B cell (primary cell): ENCODE data around the gene TATDN2. TPM values are rescaled to one million over a fixed set of nuclear protein-coding genes. Genes with fewer than 3 reads are reported as not detected.

ENCODE experiments used
- ATAC-seq: fragments of 200-7000 bp; cut with Tn5 transposase; one replicate; pipeline ENCODE4 v1.10.0; 2021; ENCODE audit warnings: low read depth, mild to moderate bottlenecking, moderate number of reproducible peaks, moderate library complexity
- CTCF ChIA-PET: fragments of 350-600 bp; sonication (Branson Sonifier 250); formaldehyde crosslinking; loops from one replicate; lab custom pipeline; 2021; ENCODE audit warnings: antibody characterized with exemption, inconsistent platforms; lab: Charles Lee
- POLR2A ChIA-PET: fragments of 350-600 bp; sonication (Branson Sonifier 250); formaldehyde crosslinking; loops from one replicate; lab custom pipeline; 2021; ENCODE audit warnings: antibody characterized with exemption; lab: Charles Lee
- DNase-seq: peaks from one replicate; pipeline ENCODE4 v3.0.0; 2013
- H2AFZ ChIP-seq: 2 replicates; pipeline ENCODE4 v1.6.1; 2012; ENCODE audit warnings: mild to moderate bottlenecking, low read depth, low read length; ENCODE audit not compliant: insufficient read depth, poor library complexity, severe bottlenecking
- H3K27ac ChIP-seq, 2 donors: 1 replicate in 1 of 2; 2 replicates in 1 of 2; pipeline ENCODE4 v1.5.1; 2012 to 2013; ENCODE audit warnings: low read length in 2 of 2, mild to moderate bottlenecking in 2 of 2, moderate library complexity in 1 of 2
- H3K27me3 ChIP-seq, 4 experiments: fragments of 200-600 bp in 1 of 4; sonication (generic) in 1 of 4; replicated peaks in 1 of 4; 1 replicate in 2 of 4; 2 replicates in 2 of 4; pipeline versions ENCODE4 v1.6.1 to v1.7.0; 2013 to 2016; ENCODE audit warnings: low read length in 3 of 4, mild to moderate bottlenecking in 2 of 4, mixed read lengths in 1 of 4, moderate library complexity in 1 of 4; ENCODE audit not compliant: insufficient read depth in 4 of 4, control insufficient read depth in 3 of 4; ENCODE audit errors: control extremely low read depth in 1 of 4
- H3K36me3 ChIP-seq, 2 experiments: replicated peaks in 1 of 2; 1 replicate in 1 of 2; 2 replicates in 1 of 2; pipeline versions ENCODE4 v1.6.1 to v1.7.1; 2013; ENCODE audit warnings: low read length in 1 of 2; ENCODE audit not compliant: insufficient read depth in 2 of 2, control insufficient read depth in 1 of 2; ENCODE audit errors: control extremely low read depth in 1 of 2, extremely low read depth in 1 of 2
- H3K4me1 ChIP-seq, 2 donors: fragments of 200-600 bp in 1 of 2; sonication (generic) in 1 of 2; 1 replicate in 1 of 2; 2 replicates in 1 of 2; pipeline versions ENCODE4 v1.5.1 to v1.6.1; 2013 to 2017; ENCODE audit warnings: low read length in 2 of 2; ENCODE audit not compliant: control insufficient read depth in 2 of 2, insufficient read depth in 2 of 2
- H3K4me2 ChIP-seq: replicated peaks from 2 replicates; pipeline ENCODE3; 2012; ENCODE audit warnings: mild to moderate bottlenecking, low read depth, low read length; ENCODE audit not compliant: poor library complexity, severe bottlenecking
- H3K4me3 ChIP-seq, 5 experiments: fragments of 200-600 bp in 1 of 5; sonication (generic) in 1 of 5; 1 replicate in 3 of 5; 2 replicates in 2 of 5; pipeline versions ENCODE4 v1.5.1 to v1.7.0; 2011 to 2016; ENCODE audit warnings: low read length in 4 of 5, mild to moderate bottlenecking in 4 of 5, low read depth in 2 of 5, control low read depth in 1 of 5, moderate library complexity in 1 of 5; ENCODE audit not compliant: insufficient read depth in 1 of 5; ENCODE audit errors: control extremely low read depth in 1 of 5, extremely low read depth in 1 of 5
- H3K79me2 ChIP-seq: fragments of 200-600 bp; sonication (generic); one replicate; pipeline ENCODE4 v1.6.0; 2016; ENCODE audit warnings: low read length; ENCODE audit not compliant: control insufficient read depth, insufficient read depth
- H3K9ac ChIP-seq: fragments of 200-600 bp; sonication (generic); 2 replicates; pipeline ENCODE4 v1.6.1; 2017; ENCODE audit warnings: mild to moderate bottlenecking, low read length, moderate library complexity
- H3K9me3 ChIP-seq, 3 donors: one replicate each; pipeline versions ENCODE4 v1.6.1 to v1.7.1; 2013; ENCODE audit warnings: low read length in 2 of 3; ENCODE audit not compliant: control insufficient read depth in 2 of 3, insufficient read depth in 1 of 3; ENCODE audit errors: control extremely low read depth in 1 of 3
- H4K20me1 ChIP-seq: 2 replicates; pipeline ENCODE4 v1.6.0; 2012; ENCODE audit warnings: mild to moderate bottlenecking, low read length; ENCODE audit not compliant: insufficient read depth, control insufficient read depth, poor library complexity, severe bottlenecking
- H3K27ac Mint-ChIP-seq: one replicate; pipeline ENCODE4 v1.8.0; 2021; ENCODE audit warnings: mixed read lengths
- H3K27me3 Mint-ChIP-seq: one replicate; pipeline ENCODE4 v1.8.0; 2021; ENCODE audit warnings: mixed read lengths
- H3K4me1 Mint-ChIP-seq: one replicate; pipeline ENCODE4 v1.8.0; 2021; ENCODE audit warnings: mixed read lengths
- H3K4me3 Mint-ChIP-seq: one replicate; pipeline ENCODE4 v1.8.0; 2021; ENCODE audit warnings: mixed read lengths
- H3K9me3 Mint-ChIP-seq: one replicate; pipeline ENCODE4 v1.8.0; 2022; ENCODE audit warnings: mixed read lengths; ENCODE audit not compliant: insufficient read depth
- CTCF ChIP-seq: fragments of 200-600 bp; IDR thresholded peaks from one replicate; pipeline ENCODE4 v1.8.0; 2022; ENCODE audit warnings: antibody characterized with exemption, mild to moderate bottlenecking
- EZH2 ChIP-seq: IDR thresholded peaks from 2 replicates; pipeline ENCODE4 v1.6.1; 2012; ENCODE audit warnings: borderline replicate concordance, low read depth, mild to moderate bottlenecking, moderate library complexity, low read length; ENCODE audit not compliant: insufficient read depth, poor library complexity, severe bottlenecking
- WGBS: methylation state at CpG from one replicate; pipeline ENCODE4 v1.1.5; 2013; ENCODE audit warnings: missing lambda C conversion rate; ENCODE audit not compliant: insufficient coverage; 5-methylcytosine and 5-hydroxymethylcytosine counted together
- intact Hi-C: fragments of 100-400 bp; cut with micrococcal nuclease; formaldehyde crosslinking; loops from one replicate; pipeline ENCODE4 v1.10.0; 2022
- polyA plus RNA-seq: library from polyadenylated mRNA; depleted of rRNA; stranded (reverse); fragments of >200 nt; gene quantifications from 2 replicates; pipeline ENCODE4 v1.2.3, GENCODE V29; 2012
- total RNA-seq, 2 donors: library from RNA; stranded (reverse); fragments of 120-200 nt in 1 of 2; gene quantifications; 1 replicate in 1 of 2; 2 replicates in 1 of 2; pipeline versions ENCODE4 v1.2.3 to v1.2.4, GENCODE V29; 2013 to 2022

TATDN2 gene
- total and polyA plus RNA-seq, 2 donors (not counting 1 experiment from before 2014, with no cell fraction given): 24.7 to 62.9 TPM

- ATAC-seq (no peak), DNase-seq (no peak)
- H3K27ac ChIP-seq: no peak overlapping the region
- WGBS: no CpG with 5 or more reads among the region's 3 CpGs
- H4K20me1 ChIP-seq: peaks cover 2% of the 10 kb centered on the region
- TF ChIP-seq EZH2 (no peak), CTCF (no peak)
- Mint-ChIP-seq H3K9me3 (peaks cover 9% of the 10 kb centered on the region), H3K27me3 (no peaks in the 10 kb centered on the region), H3K4me1 (peaks cover 19% of the 10 kb centered on the region), H3K4me3 (no peak overlapping the region), H3K27ac (no peak overlapping the region)
- H3K79me2 ChIP-seq: peaks cover 20% of the 10 kb centered on the region
- ChIA-PET POLR2A (no interaction called here), CTCF (no interaction called here)
- H3K4me3 ChIP-seq: no peak overlapping the region
- no peak overlapping the region for H3K4me2 ChIP-seq
- intact Hi-C loops: no loop called here
- H3K27me3 ChIP-seq: no peaks in the 10 kb centered on the region
- peaks cover 5 to 17% (median 15%) of the 10 kb centered on the region in 3 donors for H3K9me3 ChIP-seq
- H3K36me3 ChIP-seq: peaks cover 3 to 17% of the 10 kb centered on the region in 2 experiments
- H3K9ac ChIP-seq: no peak overlapping the region
- H2AFZ ChIP-seq: no peak overlapping the region
- H3K4me1 ChIP-seq: peaks cover 5 to 18% of the 10 kb centered on the region in 2 donors
Measured at GRCh38 chr3:10244009-10244408, 4.2 kb upstream of the TATDN2 start.

GRCh38 chr3:10245081-10245712, 3.1 kb upstream of the TATDN2 start:
- H3K9me3 Mint-ChIP-seq: peaks cover 9% of the 10 kb centered on the region
- no peak overlapping the region for H3K4me3 Mint-ChIP-seq
- Histone ChIP-seq H3K4me1 (peaks cover 14 to 29% of the 10 kb centered on the region in 2 donors), H3K27me3 (no peaks in the 10 kb centered on the region), H3K4me3 (no peak overlapping the region), H3K9ac (no peak overlapping the region), H3K4me2 (no peak overlapping the region), H2AFZ (no peak overlapping the region), H3K79me2 (peaks cover 32% of the 10 kb centered on the region), H3K27ac (no peak overlapping the region), H3K36me3 (peaks cover 3 to 15% of the 10 kb centered on the region in 2 experiments), H3K9me3 (peaks cover 5 to 17% (median 15%) of the 10 kb centered on the region in 3 donors), H4K20me1 (peaks cover 14% of the 10 kb centered on the region)
- no peaks in the 10 kb centered on the region for H3K27me3 Mint-ChIP-seq
- no peak for TF ChIP-seq EZH2
- no peak for TF ChIP-seq CTCF
- peaks cover 29% of the 10 kb centered on the region for H3K4me1 Mint-ChIP-seq
- 94% methylated on average over 6 of the region's 6 CpGs for WGBS
- DNase-seq (no peak), ATAC-seq (no peak)
- no peak overlapping the region for H3K27ac Mint-ChIP-seq
- POLR2A ChIA-PET: interaction anchor here (0.6 kb wide), 1 partner anchor 96 kb away, joined by 4 read pairs; no protein-coding TSS in a partner anchor
- intact Hi-C loops: loop anchor here (5.0 kb wide), 4 partner anchors 298 to 403 kb away; partner anchors contain the start of genes CRELD1, JAGN1 and RPUSD3
- CTCF ChIA-PET: no interaction called here
